Measurements from ENCODE around the gene IRX6.

GRCh38 chr16:55292491-55292890 lies 31.5 kb upstream of the IRX6 start:
- TF ChIP-seq CTCF (optimal IDR thresholded peaks at IDR 0.05 in 1 of 3, IDR thresholded peaks at IDR 0.05 in 1 of 3, conservative IDR thresholded peaks at IDR 0.05 in 1 of 3; ENCODE audit: extremely low read depth in 1 of 3, insufficient read depth in 2 of 3, low read length in 3 of 3) (no peak), EZH2 (IDR thresholded peaks at IDR 0.05; ENCODE audit: low read length) (no peak)

Measured in keratinocyte (primary cell).